H4 (cell line): ENCODE data around the gene HPCAL1. TPM values are rescaled to one million over a fixed set of nuclear protein-coding genes. Genes with fewer than 3 reads are reported as not detected.

Source experiments
- DNase-seq: peaks from one replicate; pipeline ENCODE4 v3.0.0-alpha.2; 2015; ENCODE audit warnings: low spot score
- total RNA-seq: library from RNA; depleted of rRNA; stranded (reverse); fragments of >200 nt; shearing (Covaris generic); gene quantifications from 2 replicates; pipeline ENCODE4 v1.2.3, GENCODE V29; 2014

The HPCAL1 gene
- total RNA-seq, 1 experiment from 2014 or later: 50.8 TPM

- no peak for DNase-seq
Measured at GRCh38 chr2:10322973-10323372, 20.3 kb downstream of the HPCAL1 start.

- no peak for DNase-seq
Measured at GRCh38 chr2:10323535-10323934, 20.8 kb downstream of the HPCAL1 start.

- DNase-seq: no peak
Measured at GRCh38 chr2:10324095-10324832, 21.6 kb downstream of the HPCAL1 start.

GRCh38 chr2:10325278-10326145 lies 22.8 kb downstream of the HPCAL1 start:
- no peak for DNase-seq

- no peak for DNase-seq
Measured at GRCh38 chr2:10326151-10326616, 23.5 kb downstream of the HPCAL1 start.

- no peak for DNase-seq
Measured at GRCh38 chr2:10326707-10327594, 24.2 kb downstream of the HPCAL1 start.

GRCh38 chr2:10327896-10328669 lies 25.4 kb downstream of the HPCAL1 start:
- no peak for DNase-seq

- no peak for DNase-seq
Measured at GRCh38 chr2:10328670-10329579, 26.2 kb downstream of the HPCAL1 start.

GRCh38 chr2:10329580-10329879 lies 26.8 kb downstream of the HPCAL1 start:
- DNase-seq: no peak

- no peak for DNase-seq
Measured at GRCh38 chr2:10329880-10330699, 27.4 kb downstream of the HPCAL1 start.

GRCh38 chr2:10330700-10331026 lies 28.0 kb downstream of the HPCAL1 start:
- no peak for DNase-seq

- no peak for DNase-seq
Measured at GRCh38 chr2:10331027-10331701, 28.5 kb downstream of the HPCAL1 start.

- DNase-seq: no peak
Measured at GRCh38 chr2:10331702-10332401, 29.1 kb downstream of the HPCAL1 start.

GRCh38 chr2:10332402-10333246 lies 29.9 kb downstream of the HPCAL1 start:
- DNase-seq: no peak

GRCh38 chr2:10333247-10333613 lies 30.5 kb downstream of the HPCAL1 start:
- DNase-seq: no peak

GRCh38 chr2:10333966-10334365 lies 31.3 kb downstream of the HPCAL1 start:
- no peak for DNase-seq
